ENCODE results near the gene SYF2. TPM values are rescaled to one million over a fixed set of nuclear protein-coding genes. Genes with fewer than 3 reads are reported as not detected.

SYF2 gene
- total RNA-seq, 2 experiments from 2014 or later = 29.9 to 36.5 TPM

- no peaks in the 10 kb centered on the region for H3K9me2 ChIP-seq (ENCODE audit: insufficient read depth, low read length)
- CTCF ChIA-PET (ENCODE audit: unreplicated experiment) = interaction anchor here (0.5 to 0.6 kb wide), 4 partner anchors 8 to 537 kb away, joined by 3 to 4 read pairs (median 3); no protein-coding TSS in a partner anchor
- peaks cover 41% of the 10 kb centered on the region for H3K79me2 ChIP-seq (ENCODE audit: insufficient read depth, low read depth, low read length)
- peaks cover 28% of the 10 kb centered on the region for H4K20me1 ChIP-seq (ENCODE audit: insufficient read depth, low read length)
- peak overlapping the region; percentile 85 for H3K27ac ChIP-seq (ENCODE audit: low read depth, low read length, poor library complexity, severe bottlenecking)
- peaks cover 38% of the 10 kb centered on the region for H3K36me3 ChIP-seq (ENCODE audit: insufficient read depth, low read length)
- TF ChIP-seq, protein P1, sequence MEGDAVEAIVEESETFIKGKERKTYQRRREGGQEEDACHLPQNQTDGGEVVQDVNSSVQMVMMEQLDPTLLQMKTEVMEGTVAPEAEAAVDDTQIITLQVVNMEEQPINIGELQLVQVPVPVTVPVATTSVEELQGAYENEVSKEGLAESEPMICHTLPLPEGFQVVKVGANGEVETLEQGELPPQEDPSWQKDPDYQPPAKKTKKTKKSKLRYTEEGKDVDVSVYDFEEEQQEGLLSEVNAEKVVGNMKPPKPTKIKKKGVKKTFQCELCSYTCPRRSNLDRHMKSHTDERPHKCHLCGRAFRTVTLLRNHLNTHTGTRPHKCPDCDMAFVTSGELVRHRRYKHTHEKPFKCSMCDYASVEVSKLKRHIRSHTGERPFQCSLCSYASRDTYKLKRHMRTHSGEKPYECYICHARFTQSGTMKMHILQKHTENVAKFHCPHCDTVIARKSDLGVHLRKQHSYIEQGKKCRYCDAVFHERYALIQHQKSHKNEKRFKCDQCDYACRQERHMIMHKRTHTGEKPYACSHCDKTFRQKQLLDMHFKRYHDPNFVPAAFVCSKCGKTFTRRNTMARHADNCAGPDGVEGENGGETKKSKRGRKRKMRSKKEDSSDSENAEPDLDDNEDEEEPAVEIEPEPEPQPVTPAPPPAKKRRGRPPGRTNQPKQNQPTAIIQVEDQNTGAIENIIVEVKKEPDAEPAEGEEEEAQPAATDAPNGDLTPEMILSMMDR (conservative IDR thresholded peaks at IDR 0.05; ENCODE audit: low read length) = peak; percentile 75
- TF ChIP-seq EZH2phosphoT487 (IDR thresholded peaks at IDR 0.05; ENCODE audit: borderline replicate concordance, low read depth, low read length) = no peak
- intact Hi-C loops (cut with micrococcal nuclease; ENCODE audit: unreplicated experiment) = loop anchor here (1.0 to 10.0 kb wide), 3 partner anchors 16 to 577 kb away; partner anchors contain the start of genes SYF2 and TMEM50A
- H3K4me3 ChIP-seq (ENCODE audit: low read depth, low read length, poor library complexity, severe bottlenecking) = peak overlapping the region; percentile 78
- H2AFZ ChIP-seq (ENCODE audit: low read length) = peak overlapping the region; percentile 41; the same call in 1 of the 2 replicates
- H3K4me1 ChIP-seq (ENCODE audit: insufficient read depth, low read length, poor library complexity, severe bottlenecking) = peaks cover 29% of the 10 kb centered on the region
- H3K4me2 ChIP-seq (ENCODE audit: low read length) = peak overlapping the region; percentile 83
- POLR2A ChIA-PET = interaction anchor here (0.6 to 1.4 kb wide), 2 partner anchors 15 to 863 kb away, joined by 4 to 7 read pairs; partner anchors contain the start of gene SYF2
- H3K9me3 ChIP-seq (ENCODE audit: low read length) = no peaks in the 10 kb centered on the region
- DNase-seq (ENCODE audit: low spot score) = no peak
- TSS peak; percentile 63 for BruUV-seq (replicated peaks)
Measured at GRCh38 chr1:25247829-25248754, 15.8 kb upstream of the SYF2 start.

DNA sequence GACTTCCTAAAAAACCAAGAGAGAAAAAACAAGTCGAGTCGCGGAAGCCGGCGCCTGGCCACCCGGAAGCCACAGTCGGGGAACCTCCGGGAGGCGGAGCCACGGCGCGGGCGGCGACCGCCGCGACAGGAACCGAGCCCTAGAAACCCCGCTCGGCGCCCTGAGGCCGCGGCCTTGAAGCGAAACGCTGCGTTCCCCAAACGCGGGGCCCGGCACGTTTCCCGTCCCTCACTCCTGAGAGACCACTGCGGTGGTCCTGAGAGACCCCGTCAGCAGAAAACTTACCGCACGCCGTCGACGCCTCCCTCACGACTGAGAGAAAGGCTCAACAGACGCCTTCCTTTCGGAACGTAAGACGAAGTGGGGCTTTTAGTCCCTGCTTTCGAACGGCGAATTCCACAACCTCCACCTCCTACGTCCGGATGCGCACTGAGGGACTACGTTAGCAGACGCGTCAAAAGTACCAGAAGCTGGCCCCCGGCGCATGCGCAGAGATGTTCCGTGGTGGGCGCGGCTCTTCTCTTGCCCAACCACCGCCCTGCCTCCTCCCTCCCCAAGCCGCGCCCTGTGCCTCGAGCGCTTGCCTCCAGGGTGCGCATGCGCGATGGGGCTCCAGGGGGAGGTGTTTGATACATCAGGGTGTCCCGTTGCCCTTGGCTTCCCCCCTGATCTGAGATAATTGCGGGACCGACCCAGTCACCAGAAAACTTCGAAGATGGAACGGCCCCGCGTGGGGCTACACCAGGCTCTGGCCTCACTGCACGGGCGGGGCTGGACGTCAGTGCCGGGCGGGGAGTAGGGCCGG lies 14.9 kb upstream of the SYF2 start, which contains the start of gene RSRP1:
RSRP1 (minus strand) TSS at position 431 of the 805 bp plus-strand sequence. CDS start 491 bp downstream, outside the sequence.
- no peaks in the 10 kb centered on the region for H3K9me2 ChIP-seq (ENCODE audit: insufficient read depth, low read length)
- peak; percentile 100 for DNase-seq (ENCODE audit: low spot score)
- peak within 1 kb of the TSS; percentile 85 for H3K27ac ChIP-seq (ENCODE audit: low read depth, low read length, poor library complexity, severe bottlenecking)
- H3K9me3 ChIP-seq (ENCODE audit: low read length) = no peaks in the 10 kb centered on the region
- peak within 1 kb of the TSS; percentile 41; the same call in 1 of the 2 replicates for H2AFZ ChIP-seq (ENCODE audit: low read length)
- TF ChIP-seq EZH2phosphoT487 (IDR thresholded peaks at IDR 0.05; ENCODE audit: borderline replicate concordance, low read depth, low read length) = no peak
- TF ChIP-seq, protein P1 (conservative IDR thresholded peaks at IDR 0.05; ENCODE audit: low read length) = no peak
- H3K4me1 ChIP-seq (ENCODE audit: insufficient read depth, low read length, poor library complexity, severe bottlenecking) = peaks cover 32% of the 10 kb centered on the region
- intact Hi-C loops (cut with micrococcal nuclease; ENCODE audit: unreplicated experiment) = loop anchor here (1.0 to 10.0 kb wide), 3 partner anchors 15 to 578 kb away; partner anchors contain the start of genes SYF2 and TMEM50A
- H4K20me1 ChIP-seq (ENCODE audit: insufficient read depth, low read length) = peaks cover 28% of the 10 kb centered on the region
- H3K4me3 ChIP-seq (ENCODE audit: low read depth, low read length, poor library complexity, severe bottlenecking) = peak within 1 kb of the TSS; percentile 78
- ChIA-PET POLR2A (interaction anchor here (0.6 to 1.4 kb wide), 2 partner anchors 15 to 864 kb away, joined by 4 to 7 read pairs; partner anchors contain the start of gene SYF2), CTCF (ENCODE audit: unreplicated experiment) (interaction anchor here (0.5 to 0.6 kb wide), 4 partner anchors 8 to 538 kb away, joined by 3 to 4 read pairs (median 3); no protein-coding TSS in a partner anchor)
- TSS peak; percentile 87 for BruUV-seq (replicated peaks)
- H3K4me2 ChIP-seq (ENCODE audit: low read length) = peak within 1 kb of the TSS; percentile 83
- peaks cover 46% of the 10 kb centered on the region for H3K79me2 ChIP-seq (ENCODE audit: insufficient read depth, low read depth, low read length)
- H3K36me3 ChIP-seq (ENCODE audit: insufficient read depth, low read length) = peaks cover 46% of the 10 kb centered on the region
